ELF-1 (cell line): ENCODE measurements around the gene POM121L2.

Experiments
- DNase-seq: peaks from one replicate; pipeline ENCODE4 v3.0.0-alpha.2; 2016; ENCODE audit warnings: low read depth, low spot score

POM121L2 gene

DNA sequence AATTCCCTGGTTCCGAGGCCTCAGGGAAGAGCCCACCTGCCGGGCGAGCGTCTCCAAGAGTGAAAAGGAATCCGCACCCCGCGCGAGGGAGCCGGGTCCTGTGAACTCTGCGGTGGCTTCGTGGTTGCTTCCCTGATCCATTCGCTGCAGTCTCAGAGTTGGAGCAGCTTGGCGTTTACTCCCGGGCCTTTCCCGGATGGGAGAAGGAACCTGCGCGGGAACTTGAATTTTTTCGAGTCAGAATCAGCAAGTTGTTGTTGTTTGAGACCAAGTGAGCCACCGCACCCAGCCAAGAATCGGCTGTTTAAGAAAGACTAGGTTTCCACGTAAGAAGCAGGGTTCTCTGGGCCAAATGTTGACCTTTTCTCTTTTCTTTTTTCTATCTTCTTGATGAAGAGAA is 51.7 kb downstream of the POM121L2 start:
- DNase-seq: peak; percentile 55
